HCT116 (cell line): ENCODE data around the gene CAPN5.

ENCODE experiments used
- CTCF ChIP-seq, 3 experiments: fragments of 200-600 bp in 1 of 3; sonication (generic) in 1 of 3; IDR thresholded peaks in 2 of 3; conservative IDR thresholded peaks in 1 of 3; 2 replicates each; pipeline ENCODE4 v1.5.1; 2012 to 2017; ENCODE audit warnings: low read depth in 2 of 3, low read length in 2 of 3, antibody characterized with exemption in 1 of 3, borderline replicate concordance in 1 of 3, control low read depth in 1 of 3, mild to moderate bottlenecking in 1 of 3, mixed read lengths in 1 of 3, mixed run types in 1 of 3, moderate library complexity in 1 of 3; ENCODE audit not compliant: insufficient read depth in 1 of 3
- EZH2 ChIP-seq: fragments of 200-600 bp; sonication (generic); IDR thresholded peaks from 2 replicates; pipeline ENCODE4 v1.6.1; 2017; ENCODE audit warnings: antibody characterized with exemption, mixed run types
- EZH2phosphoT487 ChIP-seq: fragments of 200-600 bp; IDR thresholded peaks from 2 replicates; pipeline ENCODE4 v1.6.1; 2018; ENCODE audit warnings: antibody characterized with exemption, borderline replicate concordance
- MAX ChIP-seq: IDR thresholded peaks from 2 replicates; pipeline ENCODE4 v1.6.1; 2012
- POLR2A ChIP-seq: IDR thresholded peaks from 2 replicates; pipeline ENCODE4 v1.7.0; 2011; ENCODE audit warnings: borderline replicate concordance; ENCODE audit not compliant: insufficient read depth, insufficient read length; ENCODE audit errors: extremely low read depth
- POLR2AphosphoS5 ChIP-seq: IDR thresholded peaks from 2 replicates; pipeline ENCODE4 v1.6.1; 2011; ENCODE audit warnings: mild to moderate bottlenecking, low read depth, low read length, moderate library complexity
- RAD21 ChIP-seq: IDR thresholded peaks from 2 replicates; pipeline ENCODE4 v1.6.1; 2012; ENCODE audit warnings: low read depth, mild to moderate bottlenecking
- SIN3A ChIP-seq: IDR thresholded peaks from 2 replicates; pipeline ENCODE4 v1.6.1; 2012; ENCODE audit warnings: low read depth
- SP1 ChIP-seq: IDR thresholded peaks from 2 replicates; pipeline ENCODE4 v1.6.1; 2012; ENCODE audit warnings: low read depth
- SRF ChIP-seq: IDR thresholded peaks from 2 replicates; pipeline ENCODE4 v1.6.1; 2012; ENCODE audit warnings: low read depth
- TCF7L2 ChIP-seq: IDR thresholded peaks from 2 replicates; pipeline ENCODE4 v1.7.0; 2011; ENCODE audit warnings: borderline replicate concordance, inconsistent platforms; ENCODE audit not compliant: insufficient read depth, insufficient read length; ENCODE audit errors: extremely low read depth
- YY1 ChIP-seq: IDR thresholded peaks from 2 replicates; pipeline ENCODE4 v1.6.1; 2011; ENCODE audit warnings: low read length, low read depth, moderate library complexity, mild to moderate bottlenecking; ENCODE audit not compliant: insufficient replicate concordance; ENCODE audit errors: extremely low read depth
- ZFX ChIP-seq: fragments of 450-650 bp; IDR thresholded peaks from 2 replicates; pipeline ENCODE4 v1.6.1; 2017

DNA sequence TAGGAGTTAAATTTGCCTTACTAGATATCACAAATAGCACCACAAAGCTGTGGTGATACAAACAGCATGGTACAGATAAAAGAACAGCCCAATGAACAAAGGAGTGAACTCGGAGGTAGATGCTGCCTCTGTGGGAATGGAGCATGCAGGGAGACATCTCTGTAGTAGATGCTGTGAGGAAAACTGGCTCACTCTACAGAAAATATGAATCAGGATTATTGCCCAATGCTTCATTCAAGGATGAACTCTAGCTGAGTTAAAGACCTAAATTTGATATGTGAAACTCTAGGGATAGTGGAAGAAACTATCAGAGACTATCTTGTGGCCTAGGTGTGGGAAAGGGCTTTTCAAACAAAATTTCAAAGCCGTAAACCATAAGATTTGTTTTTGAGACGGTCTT is 15.3 kb upstream of the CAPN5 start:
- no peak for TF ChIP-seq POLR2A
- no peak for TF ChIP-seq SP1
- TF ChIP-seq EZH2: no peak
- TF ChIP-seq YY1: no peak
- no peak for TF ChIP-seq CTCF (IDR thresholded peaks at IDR 0.05 in 2 of 3, conservative IDR thresholded peaks at IDR 0.05 in 1 of 3; ENCODE audit: borderline replicate concordance in 1 of 3, insufficient read depth in 1 of 3, low read depth in 2 of 3, low read length in 2 of 3)
- TF ChIP-seq EZH2phosphoT487: no peak
- TF ChIP-seq MAX: no peak
- no peak for TF ChIP-seq ZFX
- TF ChIP-seq SRF: no peak
- no peak for TF ChIP-seq POLR2AphosphoS5
- TF ChIP-seq TCF7L2: no peak
- no peak for TF ChIP-seq SIN3A
- no peak for TF ChIP-seq RAD21
